GM11168 (cell line): ENCODE measurements around the gene USP20.

Experiments
- in situ Hi-C: fragments of 300-500 bp; cut with MboI; formaldehyde crosslinking; loops from one replicate; pipeline ENCODE4 v1.12.0; 2022; ENCODE audit warnings: low sequenced_read_pairs; ENCODE audit not compliant: unreplicated experiment

Gene USP20

DNA sequence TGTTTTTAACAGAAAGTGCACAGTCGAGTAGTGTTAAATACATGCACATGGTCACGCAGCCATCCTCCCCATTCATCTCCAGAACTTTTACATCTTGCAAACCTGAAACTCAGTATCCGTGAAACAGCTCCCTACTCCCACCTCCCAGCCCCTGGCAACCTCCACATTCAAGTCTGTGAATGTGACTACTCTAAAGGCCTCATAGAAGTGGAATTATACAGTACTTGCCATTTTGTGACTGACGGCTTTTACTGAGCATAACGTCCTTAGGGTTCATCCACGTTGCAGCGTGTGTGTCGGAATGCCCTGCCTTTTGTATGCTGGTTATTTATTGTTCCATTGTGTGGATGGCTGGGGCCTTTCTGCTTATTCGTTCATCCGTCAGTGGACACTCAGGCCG, 35.8 kb downstream of the USP20 start:
- in situ Hi-C loops: no loop called here

DNA sequence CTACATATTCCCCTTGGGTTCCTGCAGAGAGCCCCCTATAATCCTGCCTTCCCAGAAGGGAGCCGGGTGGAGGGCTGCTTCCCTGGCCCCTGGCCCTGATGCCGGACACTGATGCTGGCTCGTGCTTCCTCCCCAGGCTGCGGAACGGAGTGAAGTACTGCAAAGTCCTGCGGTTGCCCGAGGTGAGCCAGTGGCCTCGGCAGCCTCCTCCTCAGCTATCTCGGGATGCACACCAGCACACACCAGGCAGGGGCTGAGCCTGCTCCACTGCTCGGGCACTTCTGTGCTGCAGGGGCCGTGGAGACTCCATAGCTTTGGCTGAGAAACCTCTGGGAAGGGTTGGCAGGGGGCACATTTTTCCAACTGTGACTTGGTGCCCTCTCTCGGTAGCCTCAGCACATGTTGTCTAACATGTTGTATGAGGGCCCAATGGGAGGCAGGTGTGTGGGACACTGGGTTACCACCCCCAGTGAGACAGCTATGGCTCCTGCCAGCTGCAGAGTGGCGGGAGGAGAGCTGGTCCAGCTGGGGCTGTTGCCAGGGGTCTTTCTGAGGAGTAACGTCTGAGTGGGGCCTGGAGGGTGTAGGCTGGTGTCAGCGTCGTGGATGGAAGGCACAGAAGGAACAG, 38.4 kb downstream of the USP20 start:
- in situ Hi-C loops: no loop called here

DNA sequence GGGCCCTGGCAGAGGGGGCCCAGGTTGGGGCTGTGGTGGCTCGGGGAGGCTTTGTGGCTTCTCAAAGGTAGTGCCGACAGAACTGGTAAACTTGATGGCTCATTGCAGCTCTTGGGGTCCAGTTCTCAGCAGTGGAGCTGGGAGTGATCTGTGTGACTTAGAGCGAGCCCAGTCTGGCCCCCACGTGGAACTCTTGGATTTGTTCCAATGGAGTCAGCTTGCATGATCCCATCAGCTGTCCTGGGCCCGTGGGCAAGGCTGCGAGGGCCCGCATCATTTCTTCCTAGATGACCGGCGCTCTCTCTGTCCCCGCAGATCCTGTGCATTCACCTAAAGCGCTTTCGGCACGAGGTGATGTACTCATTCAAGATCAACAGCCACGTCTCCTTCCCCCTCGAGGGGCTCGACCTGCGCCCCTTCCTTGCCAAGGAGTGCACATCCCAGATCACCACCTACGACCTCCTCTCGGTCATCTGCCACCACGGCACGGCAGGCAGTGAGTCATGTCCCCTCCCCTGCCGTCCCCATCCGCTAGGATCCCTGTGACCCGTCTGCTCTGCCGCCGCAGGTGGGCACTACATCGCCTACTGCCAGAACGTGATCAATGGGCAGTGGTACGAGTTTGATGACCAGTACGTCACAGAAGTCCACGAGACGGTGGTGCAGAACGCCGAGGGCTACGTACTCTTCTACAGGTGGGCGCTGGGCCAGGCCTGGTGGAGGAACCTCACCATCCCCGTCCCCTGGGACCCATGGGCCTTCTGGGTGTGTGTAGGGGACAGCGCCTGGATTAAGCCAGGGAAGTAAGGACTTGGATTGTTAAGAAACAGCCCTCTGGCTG, 39.2 kb downstream of the USP20 start:
- in situ Hi-C loops: no loop called here

DNA sequence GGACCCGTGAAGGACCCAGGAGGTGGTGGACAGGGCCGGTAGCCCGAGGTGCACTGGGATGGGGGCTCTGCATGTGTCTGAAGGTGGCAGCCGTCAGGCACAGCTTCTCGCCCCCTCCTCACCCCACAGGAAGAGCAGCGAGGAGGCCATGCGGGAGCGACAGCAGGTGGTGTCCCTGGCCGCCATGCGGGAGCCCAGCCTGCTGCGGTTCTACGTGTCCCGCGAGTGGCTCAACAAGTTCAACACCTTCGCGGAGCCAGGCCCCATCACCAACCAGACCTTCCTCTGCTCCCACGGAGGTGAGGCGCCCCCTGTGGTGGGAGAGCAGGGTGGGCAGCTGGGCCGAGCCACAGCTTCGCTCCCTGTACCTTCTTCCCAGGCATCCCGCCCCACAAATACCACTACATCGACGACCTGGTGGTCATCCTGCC, 39.9 kb downstream of the USP20 start:
- in situ Hi-C loops: no loop called here

DNA sequence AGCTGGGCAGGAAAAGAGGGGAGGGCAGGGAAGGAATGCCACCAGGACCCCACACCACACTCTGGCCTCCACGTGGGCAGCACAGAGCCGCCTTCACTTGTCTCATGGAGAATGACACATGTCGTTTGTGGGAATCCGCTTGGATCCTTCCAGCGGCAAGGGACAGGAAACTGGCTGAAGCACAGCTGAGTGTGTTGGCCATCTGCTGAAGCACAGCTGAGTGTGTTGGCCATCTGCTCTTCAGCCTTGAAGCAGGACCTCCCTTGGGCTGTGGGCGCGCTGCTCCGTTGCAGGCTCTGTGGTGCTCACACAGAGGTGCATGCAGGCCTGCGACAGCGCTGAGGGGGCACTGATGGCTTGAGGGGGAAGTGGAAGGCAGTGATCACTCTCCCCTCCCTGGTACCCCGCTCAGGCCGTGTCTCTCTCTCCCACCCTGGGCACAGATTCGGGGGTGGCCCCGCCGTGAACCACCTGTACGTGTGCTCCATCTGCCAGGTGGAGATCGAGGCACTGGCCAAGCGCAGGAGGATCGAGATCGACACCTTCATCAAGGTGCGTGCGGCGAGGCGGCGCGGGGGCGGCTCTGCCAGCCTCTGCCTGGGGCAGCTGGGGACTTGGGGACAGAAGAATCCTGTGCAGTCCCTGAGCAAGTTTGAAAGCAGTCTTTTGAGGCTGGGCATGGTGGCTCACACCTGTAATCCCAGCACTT, 40.6 kb downstream of the USP20 start:
- in situ Hi-C loops: no loop called here

DNA sequence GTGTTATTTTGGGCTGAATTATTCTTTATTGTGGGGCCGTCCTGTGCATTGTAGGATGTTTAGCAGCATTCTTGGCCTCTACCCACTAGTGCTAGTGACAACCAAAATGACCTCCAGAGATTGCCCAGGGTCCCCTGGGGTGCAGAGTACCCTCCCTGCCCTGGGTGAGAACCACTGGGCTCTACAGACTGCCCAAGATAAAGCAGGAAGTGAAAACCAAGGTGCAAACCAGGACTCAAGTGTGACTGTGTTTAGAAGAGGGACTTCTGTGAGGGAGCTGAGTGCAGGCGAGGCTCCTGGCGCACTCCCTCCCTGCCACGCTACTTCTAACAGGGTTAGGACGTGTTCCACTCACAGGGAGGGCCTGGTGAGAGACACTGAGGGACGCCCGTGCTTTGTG, 41.6 kb downstream of the USP20 start:
- in situ Hi-C loops: no loop called here

DNA sequence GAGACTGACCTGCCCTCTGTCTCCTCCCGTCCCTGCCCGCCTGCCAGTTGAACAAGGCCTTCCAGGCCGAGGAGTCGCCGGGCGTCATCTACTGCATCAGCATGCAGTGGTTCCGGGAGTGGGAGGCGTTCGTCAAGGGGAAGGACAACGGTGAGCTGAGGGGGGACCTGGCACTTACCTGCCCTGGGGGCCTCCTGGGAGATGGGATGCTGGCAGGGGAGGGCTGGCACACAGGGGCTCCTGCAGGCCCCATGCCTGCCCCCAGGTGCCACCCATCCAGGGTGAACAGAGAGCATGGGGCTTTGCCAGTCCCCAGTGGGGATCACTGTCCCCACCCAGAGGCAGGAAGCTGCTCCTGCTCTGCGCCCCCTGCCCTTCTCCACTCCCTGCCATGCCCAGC, 43.0 kb downstream of the USP20 start:
- in situ Hi-C loops: no loop called here

DNA sequence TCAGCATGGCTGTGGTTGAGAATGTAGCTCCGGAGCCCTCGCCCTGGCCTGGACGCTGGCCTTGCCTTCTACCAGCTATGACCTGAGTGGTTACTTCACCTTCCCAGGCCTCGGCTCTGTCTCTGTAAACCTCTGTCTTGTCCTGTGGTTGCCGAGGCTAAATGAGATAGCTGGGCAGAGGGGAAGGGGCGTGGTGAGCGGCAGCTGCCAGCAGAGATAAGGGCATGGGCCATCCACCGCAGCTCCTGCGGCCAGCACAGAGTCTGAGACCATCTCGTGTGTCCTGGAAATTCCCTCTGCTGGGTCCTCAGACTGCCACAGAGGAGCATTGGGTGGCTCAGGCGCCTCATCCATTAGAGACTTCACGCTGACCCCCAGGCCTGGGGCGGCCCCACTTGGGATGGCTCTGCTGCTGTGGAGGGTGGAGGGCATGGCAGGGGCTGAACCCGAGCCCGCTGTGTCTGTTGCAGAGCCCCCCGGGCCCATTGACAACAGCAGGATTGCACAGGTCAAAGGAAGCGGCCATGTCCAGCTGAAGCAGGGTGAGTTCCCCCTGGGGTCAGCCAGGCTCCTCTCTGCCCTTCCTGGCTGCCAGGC, 43.9 kb downstream of the USP20 start:
- in situ Hi-C loops: no loop called here

DNA sequence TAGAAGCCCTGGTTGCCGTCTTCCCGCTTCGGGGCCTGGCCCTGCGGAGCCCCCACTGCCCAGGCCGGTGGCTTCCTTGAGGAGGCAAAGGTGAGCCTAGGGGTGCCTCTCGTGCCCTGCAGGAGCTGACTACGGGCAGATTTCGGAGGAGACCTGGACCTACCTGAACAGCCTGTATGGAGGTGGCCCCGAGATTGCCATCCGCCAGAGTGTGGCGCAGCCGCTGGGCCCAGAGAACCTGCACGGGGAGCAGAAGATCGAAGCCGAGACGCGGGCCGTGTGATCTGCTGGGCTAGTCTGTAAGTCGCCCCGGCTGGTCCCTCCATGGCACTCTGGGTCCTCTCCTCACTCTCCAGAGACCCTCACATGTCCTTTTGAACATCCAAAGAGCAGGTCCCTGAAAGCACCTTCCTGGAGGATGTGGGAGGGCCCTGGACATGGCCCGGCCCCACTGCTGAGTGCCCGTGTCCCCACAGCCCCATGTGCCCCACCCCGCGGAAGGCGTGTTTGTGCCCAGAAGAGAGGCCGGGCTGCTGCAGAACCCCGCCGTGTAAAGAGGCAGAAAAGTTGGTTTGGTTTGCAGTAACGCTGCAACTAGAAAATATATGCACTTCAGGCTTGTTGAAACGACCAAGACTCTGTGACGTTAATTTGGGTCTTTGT, 44.9 kb downstream of the USP20 start:
- in situ Hi-C loops: no loop called here

DNA sequence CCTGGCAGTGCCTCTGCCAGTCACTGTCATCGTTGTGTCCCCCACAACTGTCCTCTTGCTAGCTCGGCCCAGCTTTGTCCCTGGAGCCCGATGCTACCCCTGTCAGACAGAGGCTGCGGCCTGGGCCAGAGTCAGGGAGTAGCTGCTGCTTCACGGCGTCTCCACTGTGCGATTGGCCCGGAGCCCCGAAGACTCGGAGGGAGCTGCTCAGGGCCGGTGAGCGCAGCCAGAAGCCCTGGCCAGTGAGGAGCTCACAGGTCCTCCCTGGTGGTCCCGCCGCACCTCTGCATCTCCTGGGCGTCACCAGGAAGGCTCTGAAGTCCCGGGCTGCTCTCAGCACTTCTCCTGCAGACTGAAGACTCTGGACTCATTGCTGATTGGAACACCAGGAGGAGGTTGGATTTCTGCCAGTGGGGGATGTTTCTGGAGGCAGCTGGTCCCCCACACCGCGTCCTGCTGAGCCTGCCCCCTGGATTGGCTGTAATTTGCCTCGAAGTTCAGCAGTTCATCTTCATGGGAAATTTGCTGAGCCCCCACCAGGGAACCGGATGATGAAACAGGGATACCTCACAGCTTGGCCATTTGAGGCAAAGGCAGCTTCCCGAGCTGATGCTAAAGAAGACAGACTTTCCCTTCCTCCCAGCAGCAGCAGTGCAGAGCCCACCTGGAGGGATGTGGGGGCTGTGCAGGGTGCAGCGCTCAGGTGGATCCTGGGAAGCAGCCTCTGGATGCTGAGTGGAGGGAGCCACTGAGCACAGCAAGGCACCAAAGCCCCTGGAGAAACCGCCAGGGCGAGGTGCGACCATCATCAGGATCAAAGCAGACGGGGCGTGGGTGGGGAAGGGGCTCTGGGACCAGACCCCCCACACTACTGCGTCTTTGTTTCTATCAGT, 45.6 kb downstream of the USP20 start:
- in situ Hi-C loops: no loop called here

DNA sequence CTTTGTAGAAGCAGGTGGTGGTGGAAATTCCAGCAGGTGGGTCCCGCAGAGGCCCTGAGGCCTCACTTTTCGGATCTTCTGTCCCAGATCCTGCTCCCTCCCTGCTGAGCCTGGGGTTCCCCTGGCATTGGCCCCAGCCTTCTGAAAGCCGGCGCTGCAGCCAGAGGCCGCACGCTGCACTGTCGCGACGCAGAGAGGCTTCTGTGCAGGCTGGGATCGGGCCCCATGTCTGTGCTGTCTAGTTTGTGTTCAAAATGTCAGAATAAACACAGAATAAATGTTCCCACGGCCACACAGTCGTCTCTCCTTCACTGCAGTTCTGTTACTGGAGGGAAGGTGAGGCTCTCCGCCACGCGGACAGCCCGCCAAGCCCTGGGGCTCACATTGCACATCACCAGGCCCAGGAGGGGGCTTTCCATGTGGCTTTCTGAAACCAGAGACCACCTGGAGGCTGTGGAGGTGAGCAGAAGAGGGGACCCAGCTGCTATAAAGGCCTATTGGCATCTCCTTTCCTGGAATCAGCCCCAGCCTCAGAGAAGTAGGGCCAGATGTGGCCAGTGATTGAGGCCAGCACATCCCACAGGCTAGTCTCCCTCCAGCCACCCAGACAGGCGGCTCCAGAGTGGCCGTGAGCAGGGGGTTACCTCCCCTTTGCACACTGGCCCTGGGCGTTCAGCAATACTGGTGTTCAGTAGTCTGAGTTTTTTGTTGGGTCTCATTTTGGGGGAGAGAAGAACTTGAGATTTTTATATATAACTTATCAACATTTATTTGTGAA, 46.5 kb downstream of the USP20 start:
- in situ Hi-C loops: no loop called here

DNA sequence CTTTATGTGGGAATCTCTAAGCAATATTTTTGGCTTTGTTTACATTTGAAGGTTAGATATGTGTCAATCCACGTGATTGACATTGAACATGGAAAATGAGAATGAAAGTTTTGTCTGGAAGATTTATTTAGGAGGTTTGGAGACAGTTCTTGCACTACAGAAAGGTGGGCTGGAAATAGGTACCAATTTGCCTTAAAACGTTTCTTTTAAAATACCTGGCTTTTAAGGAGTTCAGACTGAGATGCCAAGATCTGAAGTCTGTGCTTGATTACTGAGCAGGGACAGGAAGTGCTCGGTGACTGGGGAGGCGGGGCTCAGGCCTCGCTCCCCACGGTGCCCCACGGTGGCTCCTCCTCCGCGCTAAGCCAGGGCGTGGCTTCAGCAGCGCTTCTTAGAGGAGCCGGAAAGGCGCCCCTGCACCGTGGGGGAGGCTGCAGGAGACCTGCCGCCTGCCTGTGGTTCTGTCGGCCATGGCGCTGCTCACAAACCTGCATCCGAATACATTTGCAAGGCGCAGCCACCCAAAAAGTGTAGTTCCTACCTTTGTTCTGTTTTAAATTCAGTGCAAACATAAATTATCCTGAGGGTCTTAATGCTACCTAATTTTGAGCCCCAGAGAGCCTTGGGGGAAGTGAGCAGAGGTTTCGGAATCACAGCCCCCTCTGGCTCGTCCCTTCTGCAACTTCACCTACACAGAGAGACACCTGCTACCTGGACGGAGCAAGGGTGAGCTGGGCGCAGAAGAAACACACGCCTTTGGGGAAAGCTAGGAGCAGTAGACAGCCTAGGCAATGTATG, 49.2 kb downstream of the USP20 start:
- in situ Hi-C loops: no loop called here

DNA sequence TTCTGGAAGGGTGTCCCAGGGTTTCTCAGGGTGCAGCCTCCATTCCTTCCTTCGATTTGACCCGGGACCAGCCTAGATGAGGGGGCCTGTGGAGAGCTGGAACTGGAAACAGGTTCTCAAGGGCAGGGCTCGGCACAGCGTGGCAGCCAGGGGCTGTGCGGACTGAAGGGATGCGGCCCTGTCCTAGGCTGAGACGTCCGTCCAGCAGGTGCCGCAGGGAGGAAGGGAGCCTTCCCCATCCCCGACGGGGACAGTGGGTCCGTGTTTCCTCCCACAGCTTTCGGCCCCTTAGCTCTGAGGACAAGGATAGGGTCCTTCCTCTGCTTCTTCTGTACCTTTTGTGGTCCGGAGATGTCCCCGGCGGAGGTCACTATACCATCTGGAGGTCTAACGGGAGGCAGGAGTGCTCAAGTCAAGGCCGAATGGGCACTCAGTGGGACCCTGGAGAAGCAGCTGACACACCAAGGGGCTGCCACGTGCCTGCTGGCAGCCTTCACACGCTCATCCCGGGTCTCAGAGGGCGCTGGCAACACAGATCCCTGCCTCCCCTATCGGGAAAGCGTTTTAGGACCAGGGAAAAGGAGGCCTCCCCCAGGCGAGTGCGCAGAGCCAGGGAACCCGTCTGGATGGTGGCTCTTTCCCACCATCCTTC, 49.9 kb downstream of the USP20 start:
- in situ Hi-C loops: no loop called here

DNA sequence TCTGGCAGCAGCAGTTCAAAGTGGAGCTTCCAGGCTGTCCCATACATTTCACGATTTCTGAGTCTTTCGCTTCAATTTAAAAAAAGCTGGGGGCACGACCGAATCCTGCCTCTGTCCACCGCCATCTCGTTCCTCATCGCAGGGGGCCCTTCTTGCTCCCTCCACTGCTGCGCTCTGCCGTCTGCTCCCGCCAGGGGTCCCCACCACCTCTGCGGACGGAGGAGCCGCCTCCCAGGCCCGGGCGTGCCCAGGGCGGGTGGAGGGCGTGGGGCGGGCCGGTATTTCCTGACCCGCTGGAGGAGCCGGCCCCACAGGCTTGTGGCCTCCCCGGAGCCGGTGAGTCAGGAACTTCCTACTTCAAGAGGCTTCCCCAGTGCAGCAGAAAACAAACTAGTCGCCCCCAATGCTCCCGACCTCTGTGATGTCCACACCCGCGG, 50.4 kb downstream of the USP20 start:
- in situ Hi-C loops: no loop called here

DNA sequence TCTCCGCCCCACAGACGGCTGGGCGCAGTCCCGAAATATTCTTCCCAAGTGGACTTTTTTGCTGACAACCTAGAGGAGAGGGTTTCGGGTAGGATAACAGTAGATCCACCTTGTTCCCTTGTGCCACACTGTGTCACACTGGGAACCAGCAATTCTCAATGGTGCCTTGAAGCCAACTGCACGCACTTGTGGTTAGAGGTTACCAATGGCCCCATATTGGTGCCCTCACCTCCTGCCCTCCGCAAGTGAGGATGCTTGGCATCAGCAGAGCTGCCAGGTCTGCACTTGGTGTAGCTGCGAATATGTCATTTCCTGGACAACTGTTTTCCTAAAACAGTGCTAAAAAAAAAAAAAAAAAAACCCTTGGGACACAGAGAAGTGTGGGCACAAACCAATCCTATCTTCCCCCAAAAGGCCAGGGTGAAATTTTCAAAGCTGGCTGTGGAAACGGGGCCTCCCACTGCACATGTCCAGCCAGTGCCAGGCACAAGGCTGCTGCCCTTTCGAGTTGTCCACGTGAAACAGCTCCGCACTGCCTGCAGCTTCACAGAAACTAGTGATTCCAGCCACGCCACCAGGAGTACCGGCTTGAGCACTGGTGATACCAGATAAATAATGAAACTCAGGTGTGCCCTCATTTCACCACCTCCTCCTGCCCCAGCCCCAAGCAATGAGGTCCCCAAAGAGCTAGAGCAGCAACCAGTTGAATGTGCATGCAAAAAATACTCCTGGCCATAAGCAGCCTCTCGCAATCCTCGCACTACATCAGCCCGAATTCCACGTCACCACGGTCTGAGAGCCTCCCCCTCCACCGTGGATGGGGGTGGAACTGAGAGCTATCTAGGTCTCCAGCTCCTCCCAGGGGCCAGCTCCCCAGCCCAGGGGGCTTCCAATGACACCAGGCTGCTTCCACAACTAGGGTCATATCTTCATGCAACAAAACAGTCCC, 51.2 kb downstream of the USP20 start:
- in situ Hi-C loops: no loop called here
